C4-2B (cell line): ENCODE data around the gene UNC5C.

Experiments used
- H3K27ac ChIP-seq: fragments of 450-650 bp; 2 replicates; pipeline ENCODE4 v1.5.1; 2017
- ZFX ChIP-seq: fragments of 450-650 bp; IDR thresholded peaks from 2 replicates; pipeline ENCODE4 v1.6.1; 2017
- TF ChIP-seq, protein P1 (sequence below): fragments of 450-650 bp; conservative IDR thresholded peaks from 2 replicates; pipeline ENCODE4 v1.5.1; 2017; ENCODE audit warnings: mild to moderate bottlenecking

Gene UNC5C

DNA sequence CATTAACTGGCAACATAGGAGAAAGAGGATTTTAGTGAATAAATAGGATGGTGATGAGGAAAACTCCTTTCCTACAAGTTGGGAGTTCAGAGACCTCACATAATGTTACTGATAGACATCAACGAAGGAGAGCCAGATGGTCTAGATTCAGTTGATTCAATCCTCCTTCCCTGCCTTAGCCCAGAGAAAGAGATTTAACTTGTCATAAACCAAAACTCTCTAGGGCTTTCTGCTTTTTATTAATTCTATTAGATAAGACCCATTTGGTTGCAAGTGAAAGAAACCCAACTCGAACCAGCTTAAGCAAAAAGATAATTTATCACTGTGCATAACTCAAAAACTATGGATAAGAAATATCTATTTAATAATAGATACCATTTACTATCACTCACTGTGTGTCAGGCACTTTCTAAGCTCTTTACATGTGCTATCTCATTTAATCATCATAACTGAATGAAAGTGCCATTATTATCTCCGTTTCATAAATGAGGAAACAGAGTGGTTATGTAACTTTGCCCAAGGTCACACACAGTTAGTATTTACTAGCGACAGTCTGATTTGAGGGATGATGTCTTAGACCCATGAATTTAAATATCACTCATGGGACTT, 4.3 kb upstream of the UNC5C start:
- H3K27ac ChIP-seq = no peak overlapping the region
- no peak for TF ChIP-seq ZFX
- TF ChIP-seq, protein P1, sequence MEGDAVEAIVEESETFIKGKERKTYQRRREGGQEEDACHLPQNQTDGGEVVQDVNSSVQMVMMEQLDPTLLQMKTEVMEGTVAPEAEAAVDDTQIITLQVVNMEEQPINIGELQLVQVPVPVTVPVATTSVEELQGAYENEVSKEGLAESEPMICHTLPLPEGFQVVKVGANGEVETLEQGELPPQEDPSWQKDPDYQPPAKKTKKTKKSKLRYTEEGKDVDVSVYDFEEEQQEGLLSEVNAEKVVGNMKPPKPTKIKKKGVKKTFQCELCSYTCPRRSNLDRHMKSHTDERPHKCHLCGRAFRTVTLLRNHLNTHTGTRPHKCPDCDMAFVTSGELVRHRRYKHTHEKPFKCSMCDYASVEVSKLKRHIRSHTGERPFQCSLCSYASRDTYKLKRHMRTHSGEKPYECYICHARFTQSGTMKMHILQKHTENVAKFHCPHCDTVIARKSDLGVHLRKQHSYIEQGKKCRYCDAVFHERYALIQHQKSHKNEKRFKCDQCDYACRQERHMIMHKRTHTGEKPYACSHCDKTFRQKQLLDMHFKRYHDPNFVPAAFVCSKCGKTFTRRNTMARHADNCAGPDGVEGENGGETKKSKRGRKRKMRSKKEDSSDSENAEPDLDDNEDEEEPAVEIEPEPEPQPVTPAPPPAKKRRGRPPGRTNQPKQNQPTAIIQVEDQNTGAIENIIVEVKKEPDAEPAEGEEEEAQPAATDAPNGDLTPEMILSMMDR = no peak

DNA sequence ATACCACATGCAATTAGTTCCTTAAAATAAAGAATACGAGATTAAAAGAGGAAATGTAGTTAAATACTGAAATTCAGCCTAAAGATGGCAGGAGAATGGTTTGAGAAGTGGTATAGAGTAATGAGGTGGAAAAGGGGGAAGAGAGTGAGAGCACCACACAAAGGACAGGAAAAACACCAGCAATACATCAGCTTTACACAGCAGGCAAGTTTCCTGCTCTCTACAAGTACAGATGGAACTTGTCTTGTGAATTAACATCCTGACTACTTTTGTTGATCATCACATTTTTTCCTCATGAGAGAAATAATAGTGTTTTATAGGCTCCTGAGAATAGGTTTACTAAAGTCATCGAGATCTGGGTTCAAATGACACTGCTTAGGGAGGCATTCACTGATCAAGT, 2.9 kb upstream of the UNC5C start:
- TF ChIP-seq, protein P1 = no peak
- H3K27ac ChIP-seq = no peak overlapping the region

DNA sequence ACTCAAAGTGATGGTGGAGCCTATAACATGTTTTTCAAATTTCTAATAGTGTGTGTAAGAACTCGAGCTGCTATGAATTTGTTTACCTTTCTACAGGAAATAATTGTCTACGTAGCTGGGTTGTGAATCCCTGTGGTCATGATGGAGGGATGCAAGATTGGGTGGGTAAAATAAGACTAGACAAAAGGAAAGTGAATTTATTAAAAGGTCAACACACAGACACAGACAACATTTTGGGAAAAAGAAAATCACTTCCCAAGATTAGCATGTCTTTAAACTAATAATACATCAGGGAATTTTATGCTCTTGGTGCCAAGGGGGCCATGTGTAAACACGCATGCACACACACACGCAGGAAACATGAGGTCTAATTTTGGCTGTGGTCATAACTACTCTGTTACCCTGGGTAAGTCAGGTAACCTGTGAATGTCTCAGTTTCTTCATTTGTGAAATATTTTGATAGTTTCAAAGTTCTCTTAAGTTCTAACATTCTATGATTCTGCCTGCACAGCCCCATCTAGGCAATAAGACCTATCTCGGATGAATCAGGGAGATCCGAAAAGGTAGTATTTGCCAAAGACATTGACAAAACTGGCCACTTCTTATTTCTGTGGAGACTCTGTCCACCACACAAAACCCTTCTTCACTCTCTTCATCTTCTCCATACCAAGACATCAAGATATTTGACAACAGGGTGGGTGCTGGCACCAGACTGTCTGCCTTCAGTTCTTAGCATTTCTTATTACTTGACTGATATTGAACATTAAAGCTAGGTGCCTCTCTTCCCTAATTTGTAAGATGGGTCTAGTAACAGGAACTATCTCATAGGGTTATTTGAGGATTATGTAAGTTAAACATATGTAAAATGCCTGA, 1.6 kb upstream of the UNC5C start:
- H3K27ac ChIP-seq = no peak overlapping the region
- TF ChIP-seq, protein P1 = no peak
- no peak for TF ChIP-seq ZFX

DNA sequence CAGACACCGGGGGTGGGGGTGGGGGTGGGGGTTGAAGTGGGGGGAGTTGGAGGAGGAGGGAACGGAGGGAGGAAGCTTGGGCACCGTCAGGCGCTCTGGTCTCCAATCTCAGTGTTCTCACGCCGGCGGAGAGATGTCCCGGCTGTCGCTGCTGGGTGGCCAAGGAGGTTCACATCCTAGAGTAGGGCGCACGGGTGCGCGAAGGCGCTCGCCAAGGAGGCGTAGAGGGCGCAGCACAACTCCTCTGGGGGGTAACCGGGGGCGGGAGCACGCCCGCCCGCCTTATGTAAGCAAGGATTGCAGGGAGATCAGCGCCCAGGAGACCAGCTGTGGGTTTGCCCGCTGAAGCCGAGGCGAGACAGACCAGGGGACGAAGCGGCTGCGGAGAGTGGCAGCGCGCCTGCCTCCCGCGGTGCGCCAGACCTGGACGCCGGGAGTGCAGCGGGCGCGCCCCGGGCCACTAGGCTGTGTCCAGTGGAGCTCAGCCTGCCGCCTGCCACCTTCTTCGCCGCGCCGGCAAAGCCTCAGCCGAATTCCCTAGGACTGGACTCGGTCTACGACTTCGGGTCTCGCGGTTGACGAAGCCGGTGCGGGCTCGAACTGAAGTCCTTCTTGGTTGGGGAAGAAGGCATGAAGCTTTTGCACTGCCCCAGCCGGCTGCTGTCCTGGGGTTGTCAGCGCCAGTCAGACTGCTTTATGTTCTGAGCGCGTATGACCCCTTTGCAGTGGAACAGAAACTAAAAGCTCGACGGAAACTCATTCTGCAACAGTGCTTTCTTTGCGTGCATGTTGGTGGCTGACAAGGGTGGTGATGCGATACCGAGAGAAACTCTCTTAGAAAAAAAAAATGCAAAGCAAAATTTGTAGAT, 707 bp upstream of the UNC5C start:
- TF ChIP-seq ZFX = no peak
- TF ChIP-seq, protein P1 = no peak
- H3K27ac ChIP-seq = no peak overlapping the region

DNA sequence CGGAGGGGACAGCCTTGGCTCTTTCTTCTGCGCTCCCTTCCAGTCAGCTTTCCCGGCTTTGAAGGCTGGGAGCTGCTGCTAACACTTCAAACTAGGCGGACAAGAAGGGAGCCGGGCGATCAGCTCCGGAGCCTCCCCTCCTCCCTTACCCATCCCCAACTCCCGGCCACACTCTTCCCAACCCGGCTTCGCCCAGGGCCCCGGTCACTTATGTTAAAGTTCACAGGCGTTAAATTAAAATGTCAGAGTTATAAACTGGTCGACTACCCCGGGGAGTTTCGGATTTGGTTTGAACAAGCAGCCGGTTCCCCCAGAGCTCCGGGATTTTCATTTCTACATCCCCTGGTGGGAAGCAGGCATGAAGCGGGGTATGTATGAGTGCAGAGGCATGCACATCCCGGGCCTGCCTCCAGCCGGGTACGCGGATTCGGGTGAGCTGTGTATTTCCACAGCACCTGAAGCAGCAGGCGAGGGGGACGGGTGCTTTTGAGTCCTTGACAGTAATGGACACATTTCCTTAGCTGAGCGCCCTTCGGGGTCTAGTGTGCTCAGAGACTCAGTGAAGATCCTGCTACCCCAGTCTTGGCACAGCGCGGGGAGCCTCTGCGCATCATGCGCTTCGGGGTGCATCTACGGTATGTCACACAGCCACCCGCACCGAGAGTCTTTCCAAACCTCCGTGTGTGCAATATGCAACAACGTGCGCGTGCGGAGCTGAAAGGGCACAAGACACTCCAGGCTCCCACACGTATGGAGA, 880 bp downstream of the UNC5C start:
- no peak for TF ChIP-seq ZFX
- no peak overlapping the region for H3K27ac ChIP-seq

DNA sequence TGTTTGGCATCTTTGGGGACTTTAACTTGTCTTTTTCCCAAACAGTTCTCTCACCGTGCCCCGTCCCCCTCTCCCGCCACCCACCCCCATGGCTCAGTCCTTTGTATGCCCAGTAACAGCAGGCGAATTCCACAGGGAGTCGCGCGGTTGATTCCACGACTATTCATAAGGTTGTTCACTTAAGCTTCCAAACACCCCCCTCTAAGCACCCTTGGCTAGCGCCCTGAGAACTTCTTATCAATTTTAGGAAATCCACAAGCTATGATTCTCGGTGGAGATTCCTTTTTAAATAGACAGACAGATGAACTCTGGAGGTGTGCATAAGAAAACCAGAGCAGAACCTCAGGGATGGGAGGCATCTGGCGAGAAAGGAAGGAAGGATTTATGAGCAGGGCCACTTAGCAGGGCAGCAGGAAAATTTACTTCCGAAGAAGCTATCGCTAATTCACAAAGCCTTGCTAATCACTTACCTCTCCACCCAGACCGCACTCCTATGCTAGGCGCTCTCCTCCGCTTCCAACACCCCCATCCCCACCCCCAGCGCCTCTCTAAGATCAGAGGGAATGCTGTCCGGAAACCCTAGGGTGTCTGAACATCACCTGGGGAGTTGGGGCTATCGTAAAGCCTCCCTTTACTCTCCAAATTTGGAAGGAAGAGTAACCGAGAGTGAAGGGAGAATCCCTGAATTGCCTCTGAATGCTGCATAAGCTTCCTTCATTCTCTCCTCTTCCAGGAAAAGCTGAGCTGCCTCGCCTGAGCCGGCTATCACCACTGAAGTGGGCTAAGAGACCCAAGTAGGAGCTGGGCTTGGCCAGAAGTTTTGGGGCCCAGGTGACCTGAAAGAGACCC, 1.7 kb downstream of the UNC5C start:
- no peak for TF ChIP-seq ZFX
- TF ChIP-seq, protein P1 = no peak
- no peak overlapping the region for H3K27ac ChIP-seq

GRCh38 chr4:95546221-95546620, 2.6 kb downstream of the UNC5C start:
- no peak overlapping the region for H3K27ac ChIP-seq
- TF ChIP-seq ZFX = no peak
- TF ChIP-seq, protein P1 = no peak
